ENCODE data around the gene ELN. TPM values are rescaled to one million over a fixed set of nuclear protein-coding genes. Genes with fewer than 3 reads are reported as not detected.
"Not testable (repeated sequence)": the region's sequence is repeated elsewhere in the genome, so short reads cannot be mapped to it uniquely, and the experiment has no call there.

Gene ELN
- polyA plus RNA-seq, 3 donors, result 48.4 to 61.7 (median 58.1) TPM

GRCh38 chr7:74040791-74041520 lies 13.0 kb downstream of the ELN start:
- no peak for DNase-seq (ENCODE audit: low read depth in 3 of 3, low spot score in 2 of 3)

GRCh38 chr7:74042746-74043522 lies 15.0 kb downstream of the ELN start:
- no peak for DNase-seq (ENCODE audit: low read depth in 3 of 3, low spot score in 2 of 3)

- DNase-seq (ENCODE audit: low read depth in 3 of 3, low spot score in 2 of 3), result no peak
These were observed 15.6 kb downstream of the ELN start for GRCh38 chr7:74043523-74043951.

GRCh38 chr7:74044366-74045350 lies 16.7 kb downstream of the ELN start:
- no peak for DNase-seq (ENCODE audit: low read depth in 3 of 3, low spot score in 2 of 3)

- DNase-seq (ENCODE audit: low read depth in 3 of 3, low spot score in 2 of 3), result not testable (repeated sequence)
These were observed 18.6 kb downstream of the ELN start for GRCh38 chr7:74046581-74046980.

- no peak for DNase-seq (ENCODE audit: low read depth in 3 of 3, low spot score in 2 of 3)
These were observed 19.9 kb downstream of the ELN start for GRCh38 chr7:74047804-74048380.

GRCh38 chr7:74048999-74049599 lies 21.1 kb downstream of the ELN start:
- no peak for DNase-seq (ENCODE audit: low read depth in 3 of 3, low spot score in 2 of 3)

- DNase-seq (ENCODE audit: low read depth in 3 of 3, low spot score in 2 of 3), result no peak
These were observed 22.2 kb downstream of the ELN start for GRCh38 chr7:74049997-74050798.

GRCh38 chr7:74051193-74051592 lies 23.2 kb downstream of the ELN start:
- no peak for DNase-seq (ENCODE audit: low read depth in 3 of 3, low spot score in 2 of 3)

GRCh38 chr7:74051629-74052410 lies 23.8 kb downstream of the ELN start:
- DNase-seq (ENCODE audit: low read depth in 3 of 3, low spot score in 2 of 3), result no peak

- no peak for DNase-seq (ENCODE audit: low read depth in 3 of 3, low spot score in 2 of 3)
These were observed 24.7 kb downstream of the ELN start for GRCh38 chr7:74052628-74053027.

GRCh38 chr7:74053589-74054186 lies 25.7 kb downstream of the ELN start:
- no peak for DNase-seq (ENCODE audit: low read depth in 3 of 3, low spot score in 2 of 3)

- DNase-seq (ENCODE audit: low read depth in 3 of 3, low spot score in 2 of 3), result no peak
These were observed 28.3 kb downstream of the ELN start for GRCh38 chr7:74056096-74056915.

- DNase-seq (ENCODE audit: low read depth in 3 of 3, low spot score in 2 of 3), result no peak
These were observed 29.4 kb downstream of the ELN start for GRCh38 chr7:74057216-74057925.

- no peak for DNase-seq (ENCODE audit: low read depth in 3 of 3, low spot score in 2 of 3)
These were observed 30.0 kb downstream of the ELN start for GRCh38 chr7:74057987-74058386.

GRCh38 chr7:74058486-74058885 lies 30.5 kb downstream of the ELN start:
- DNase-seq (ENCODE audit: low read depth in 3 of 3, low spot score in 2 of 3), result no peak

- no peak for DNase-seq (ENCODE audit: low read depth in 3 of 3, low spot score in 2 of 3)
These were observed 31.1 kb downstream of the ELN start for GRCh38 chr7:74059037-74059436.
